Lower lobe of right lung (tissue), 2 donors: ENCODE results near the gene GALNT13. TPM values are rescaled to one million over a fixed set of nuclear protein-coding genes. Genes with fewer than 3 reads are reported as not detected.

Source experiments
- ATAC-seq, 2 donors: fragments of 200-7000 bp; cut with Tn5 transposase; one replicate each; pipeline ENCODE4 v1.9.1; 2020 to 2022; ENCODE audit warnings: mild to moderate bottlenecking in 2 of 2, moderate library complexity in 2 of 2
- DNase-seq: peaks from one replicate; pipeline ENCODE4 v3.0.0-alpha.2; 2020
- H3K27ac ChIP-seq: fragments of 200-600 bp; one replicate; pipeline ENCODE4 v1.8.0; 2022
- H3K27me3 ChIP-seq: fragments of 200-600 bp; one replicate; pipeline ENCODE4 v1.8.0; 2022; ENCODE audit warnings: low read depth
- H3K36me3 ChIP-seq: fragments of 200-600 bp; one replicate; pipeline ENCODE4 v1.8.0; 2022; ENCODE audit warnings: mild to moderate bottlenecking
- H3K4me1 ChIP-seq: fragments of 200-600 bp; one replicate; pipeline ENCODE4 v1.8.0; 2022
- H3K4me3 ChIP-seq: fragments of 200-600 bp; one replicate; pipeline ENCODE4 v1.8.0; 2022; ENCODE audit warnings: mild to moderate bottlenecking
- H3K9me3 ChIP-seq: fragments of 200-600 bp; one replicate; pipeline ENCODE4 v1.8.0; 2022
- CTCF ChIP-seq: fragments of 200-600 bp; IDR thresholded peaks from one replicate; pipeline ENCODE4 v1.8.0; 2022; ENCODE audit warnings: antibody characterized with exemption, mild to moderate bottlenecking
- intact Hi-C: fragments of 100-400 bp; cut with DNase I; formaldehyde crosslinking; loops from one replicate; pipeline ENCODE4 v1.11.0; 2022
- total RNA-seq: library from RNA; stranded (reverse); fragmentation: NEBNext Ultra II Directional; extraction: Animal tissue kit (Norgen Biotek cat#: 25700); gene quantifications from one replicate; pipeline ENCODE4 v1.2.1, GENCODE V29; 2021
- donor health status: DM: no; HTN: yes; CAD: no; lungs with severe emphysema.

The GALNT13 gene
- total RNA-seq, 1 donor from 2014 or later, result 2.4 TPM

DNA sequence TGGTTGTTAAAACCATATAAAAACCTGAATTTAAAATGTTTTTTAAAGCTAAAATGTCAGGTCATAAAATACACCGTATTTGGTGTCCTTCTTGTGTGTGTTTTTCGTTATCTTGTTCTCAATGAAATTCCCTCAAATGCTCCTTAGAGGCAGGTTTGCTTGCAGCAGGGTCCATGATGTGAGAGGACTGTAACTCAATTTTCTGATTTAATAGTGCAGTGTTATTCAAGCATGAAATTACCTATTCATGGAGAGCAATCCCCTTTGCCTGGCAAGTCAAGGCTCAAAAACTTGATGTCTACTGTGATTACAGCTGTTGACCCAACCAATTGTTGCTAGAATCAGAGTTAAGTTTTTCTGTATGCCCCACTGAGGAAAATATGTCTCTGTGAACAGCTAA lies 318.2 kb downstream of the GALNT13 start:
- intact Hi-C loops, result no loop called here
- no peak overlapping the region for H3K4me3 ChIP-seq
- no peak for ATAC-seq
- H3K9me3 ChIP-seq, result peaks cover 7% of the 10 kb centered on the region
- DNase-seq, result no peak
- H3K36me3 ChIP-seq, result no peaks in the 10 kb centered on the region
- no peaks in the 10 kb centered on the region for H3K27me3 ChIP-seq
- no peak overlapping the region for H3K27ac ChIP-seq
- no peak for TF ChIP-seq CTCF
- H3K4me1 ChIP-seq, result no peaks in the 10 kb centered on the region

DNA sequence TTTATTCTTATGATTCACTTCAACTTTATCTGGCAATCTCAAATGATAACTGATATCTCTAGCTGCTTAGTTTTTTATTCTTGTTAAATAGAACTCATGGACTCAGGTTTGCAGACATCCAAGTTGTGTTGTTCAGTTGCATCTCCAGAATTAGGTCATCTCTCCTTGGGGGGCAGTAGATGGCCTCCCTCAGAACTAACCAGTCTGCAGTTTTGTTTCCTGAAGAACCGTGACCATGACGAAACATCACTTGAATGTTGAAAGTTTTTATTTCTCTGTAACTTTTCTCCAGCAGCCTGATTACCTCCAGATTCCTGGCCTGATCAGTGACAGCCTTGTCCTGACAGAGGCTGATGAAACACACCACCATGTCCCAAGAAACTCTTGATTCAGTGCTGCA lies 321.5 kb downstream of the GALNT13 start:
- DNase-seq, result no peak
- Histone ChIP-seq H3K4me1 (no peaks in the 10 kb centered on the region), H3K27ac (no peak overlapping the region), H3K36me3 (no peaks in the 10 kb centered on the region), H3K9me3 (no peaks in the 10 kb centered on the region), H3K4me3 (no peak overlapping the region), H3K27me3 (no peaks in the 10 kb centered on the region)
- ATAC-seq, result no peak
- TF ChIP-seq CTCF, result no peak
- intact Hi-C loops, result no loop called here

DNA sequence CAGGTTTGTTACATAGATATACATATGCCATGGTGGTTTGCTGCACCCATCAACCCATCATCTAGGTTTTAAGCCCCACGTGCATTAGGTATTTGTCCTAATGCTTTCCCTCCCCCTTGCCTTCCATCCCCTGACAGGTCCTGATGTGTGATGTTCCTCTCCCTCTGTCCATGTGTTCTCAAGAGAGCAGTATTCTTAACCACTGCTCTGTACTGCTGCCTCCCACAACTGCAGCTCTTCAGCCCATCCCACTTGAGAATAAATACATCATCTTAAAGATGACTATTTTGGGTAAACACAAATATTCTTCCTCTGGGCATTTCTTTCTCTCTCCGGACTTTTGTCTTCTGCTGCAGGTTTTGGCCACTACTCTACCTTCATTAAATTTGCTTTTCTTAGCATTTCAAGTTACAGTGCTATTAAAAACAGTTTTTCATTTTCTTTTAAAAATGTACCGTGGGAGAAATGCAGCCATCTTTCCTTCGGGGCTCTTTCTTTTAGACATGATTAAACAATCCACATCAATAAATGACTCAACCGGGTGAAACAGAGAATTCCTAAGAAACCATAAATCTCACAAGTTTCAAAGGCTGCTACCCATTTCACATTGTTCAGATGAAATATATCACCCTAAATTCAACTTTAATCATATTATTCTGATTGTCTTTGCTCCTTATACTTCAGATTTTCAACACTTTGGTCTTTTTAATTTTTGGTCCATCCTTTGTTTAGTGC lies 323.4 kb downstream of the GALNT13 start:
- no peak for ATAC-seq
- Histone ChIP-seq H3K27ac (no peak overlapping the region), H3K27me3 (no peaks in the 10 kb centered on the region), H3K36me3 (no peaks in the 10 kb centered on the region), H3K4me1 (no peaks in the 10 kb centered on the region), H3K4me3 (no peak overlapping the region), H3K9me3 (no peaks in the 10 kb centered on the region)
- DNase-seq, result no peak
- intact Hi-C loops, result no loop called here
- TF ChIP-seq CTCF, result no peak

DNA sequence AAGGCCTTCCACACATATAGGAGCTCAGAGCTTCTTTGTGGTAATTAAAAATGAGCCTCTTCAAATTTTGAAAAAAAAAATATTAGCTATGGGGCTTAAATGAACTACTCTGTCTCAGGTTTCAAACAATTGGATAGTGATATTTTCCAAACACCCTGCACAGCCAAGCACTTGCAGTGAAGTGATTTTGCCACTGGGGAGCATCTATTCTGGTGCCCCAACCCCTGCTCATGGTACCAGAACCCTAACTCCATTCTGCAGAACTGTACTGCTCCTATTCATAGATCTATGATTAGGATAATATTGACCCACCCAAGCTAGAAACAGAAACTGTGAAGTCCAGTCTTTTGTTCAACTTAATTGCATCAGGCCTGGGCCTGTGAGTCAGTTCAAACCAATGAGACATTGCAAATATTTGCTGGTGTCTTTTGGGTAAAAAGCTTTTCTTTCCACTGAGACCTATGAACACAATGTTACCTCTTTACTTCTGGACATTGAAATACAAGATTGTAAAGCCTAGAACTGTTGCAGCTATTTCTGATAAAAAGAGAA lies 324.0 kb downstream of the GALNT13 start:
- intact Hi-C loops, result no loop called here
- H3K9me3 ChIP-seq, result no peaks in the 10 kb centered on the region
- no peaks in the 10 kb centered on the region for H3K4me1 ChIP-seq
- H3K36me3 ChIP-seq, result no peaks in the 10 kb centered on the region
- no peak for TF ChIP-seq CTCF
- no peaks in the 10 kb centered on the region for H3K27me3 ChIP-seq
- DNase-seq (no peak), ATAC-seq (no peak)
- H3K4me3 ChIP-seq, result no peak overlapping the region
- no peak overlapping the region for H3K27ac ChIP-seq

- intact Hi-C loops, result no loop called here
- no peak for DNase-seq
- no peak for ATAC-seq
- no peaks in the 10 kb centered on the region for H3K9me3 ChIP-seq
- no peaks in the 10 kb centered on the region for H3K4me1 ChIP-seq
- no peak overlapping the region for H3K4me3 ChIP-seq
- no peaks in the 10 kb centered on the region for H3K27me3 ChIP-seq
- no peaks in the 10 kb centered on the region for H3K36me3 ChIP-seq
- TF ChIP-seq CTCF, result no peak
- H3K27ac ChIP-seq, result no peak overlapping the region
These were observed 327.1 kb downstream of the GALNT13 start for GRCh38 chr2:154198866-154199265.
